ENCODE results near the gene ANKRD12. TPM values are rescaled to one million over a fixed set of nuclear protein-coding genes. Genes with fewer than 3 reads are reported as not detected.

Gene ANKRD12
- total RNA-seq, 1 experiment from 2014 or later = 23.5 TPM

DNA sequence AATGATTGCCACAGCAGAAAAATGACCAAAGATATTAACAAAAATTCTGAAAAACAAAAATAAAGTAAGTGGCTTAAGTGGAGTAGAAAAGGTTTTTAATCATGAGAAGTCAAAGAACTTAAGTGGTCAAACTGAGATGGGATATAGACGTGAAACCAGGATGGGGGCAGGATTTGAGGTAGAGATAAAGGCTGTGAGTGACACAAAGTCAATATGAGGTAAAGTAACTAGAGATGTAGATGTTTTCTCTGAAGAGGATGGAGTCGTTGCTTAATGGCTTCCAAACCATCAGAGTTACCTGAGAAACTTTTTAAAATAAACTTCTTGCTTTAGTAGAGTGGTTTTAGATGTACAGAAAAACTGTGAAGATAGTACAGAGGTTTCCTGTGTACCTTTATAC, 21.2 kb downstream of the ANKRD12 start:
- Histone ChIP-seq H3K27me3 (ENCODE audit: insufficient read depth, low read length) (no peaks in the 10 kb centered on the region), H3K27ac (ENCODE audit: low read depth, low read length) (no peak overlapping the region), H3K4me3 (replicated peaks in 1 of 2; ENCODE audit: low read depth in 1 of 2, low read length in 2 of 2) (no peak overlapping the region), H3K9me2 (ENCODE audit: insufficient read depth) (no peaks in the 10 kb centered on the region), H3K4me1 (ENCODE audit: control insufficient read depth in 1 of 2, insufficient read depth in 2 of 2, low read length in 2 of 2) (no peaks in the 10 kb centered on the region), H3K36me3 (ENCODE audit: control insufficient read depth in 1 of 2, insufficient read depth in 2 of 2, low read length in 2 of 2) (no peaks in the 10 kb centered on the region), H3K9ac (ENCODE audit: low read length) (no peak overlapping the region), H4K20me1 (ENCODE audit: insufficient read depth) (no peaks in the 10 kb centered on the region), H3K9me3 (ENCODE audit: control insufficient read depth in 1 of 2, insufficient read depth in 1 of 2, low read depth in 1 of 2, low read length in 2 of 2) (no peaks in the 10 kb centered on the region), H3K4me2 (ENCODE audit: low read length) (no peak overlapping the region), H3K79me2 (ENCODE audit: insufficient read depth, low read length) (peaks cover 39% of the 10 kb centered on the region; the same call in 1 of the 2 replicates), H2AFZ (ENCODE audit: low read depth, low read length, poor library complexity, severe bottlenecking) (no peak overlapping the region)
- BruUV-seq (replicated peaks) = no TSS peak
- DNase-seq (ENCODE audit: low read depth, low spot score) = no peak
- CTCF ChIA-PET = no interaction called here
- RAD21 ChIA-PET (ENCODE audit: low non-redundant PET in 1 of 2, low total read pairs in 2 of 2, uncharacterized antibody in 2 of 2, unreplicated experiment in 2 of 2) = no interaction called here
- intact Hi-C loops (cut with micrococcal nuclease) = no loop called here
- TF ChIP-seq POLR2AphosphoS5 (IDR thresholded peaks at IDR 0.05; ENCODE audit: low read depth, low read length) = no peak
- TF ChIP-seq CBX3 (IDR thresholded peaks at IDR 0.05; ENCODE audit: low read depth) = no peak
- TF ChIP-seq, protein P1, sequence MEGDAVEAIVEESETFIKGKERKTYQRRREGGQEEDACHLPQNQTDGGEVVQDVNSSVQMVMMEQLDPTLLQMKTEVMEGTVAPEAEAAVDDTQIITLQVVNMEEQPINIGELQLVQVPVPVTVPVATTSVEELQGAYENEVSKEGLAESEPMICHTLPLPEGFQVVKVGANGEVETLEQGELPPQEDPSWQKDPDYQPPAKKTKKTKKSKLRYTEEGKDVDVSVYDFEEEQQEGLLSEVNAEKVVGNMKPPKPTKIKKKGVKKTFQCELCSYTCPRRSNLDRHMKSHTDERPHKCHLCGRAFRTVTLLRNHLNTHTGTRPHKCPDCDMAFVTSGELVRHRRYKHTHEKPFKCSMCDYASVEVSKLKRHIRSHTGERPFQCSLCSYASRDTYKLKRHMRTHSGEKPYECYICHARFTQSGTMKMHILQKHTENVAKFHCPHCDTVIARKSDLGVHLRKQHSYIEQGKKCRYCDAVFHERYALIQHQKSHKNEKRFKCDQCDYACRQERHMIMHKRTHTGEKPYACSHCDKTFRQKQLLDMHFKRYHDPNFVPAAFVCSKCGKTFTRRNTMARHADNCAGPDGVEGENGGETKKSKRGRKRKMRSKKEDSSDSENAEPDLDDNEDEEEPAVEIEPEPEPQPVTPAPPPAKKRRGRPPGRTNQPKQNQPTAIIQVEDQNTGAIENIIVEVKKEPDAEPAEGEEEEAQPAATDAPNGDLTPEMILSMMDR (IDR thresholded peaks at IDR 0.05 in 2 of 3, conservative IDR thresholded peaks at IDR 0.05 in 1 of 3; ENCODE audit: borderline replicate concordance in 1 of 3, insufficient read depth in 1 of 3, low read depth in 2 of 3, low read length in 2 of 3) = no peak
- no peak for TF ChIP-seq POLR2A (IDR thresholded peaks at IDR 0.05; ENCODE audit: borderline replicate concordance, extremely low read depth, insufficient read depth, insufficient read length)
- no peak for TF ChIP-seq RAD21 (IDR thresholded peaks at IDR 0.05; ENCODE audit: low read depth)
- TF ChIP-seq TCF7L2 (IDR thresholded peaks at IDR 0.05; ENCODE audit: borderline replicate concordance, extremely low read depth, insufficient read depth, insufficient read length) = no peak
- no peak for TF ChIP-seq SP1 (IDR thresholded peaks at IDR 0.05; ENCODE audit: low read depth)
- no peak for TF ChIP-seq SRF (IDR thresholded peaks at IDR 0.05; ENCODE audit: low read depth)
- TF ChIP-seq ELF1 (IDR thresholded peaks at IDR 0.05; ENCODE audit: borderline replicate concordance, low read depth) = no peak
- TF ChIP-seq FOSL1 (IDR thresholded peaks at IDR 0.05; ENCODE audit: low read depth) = no peak
- TF ChIP-seq SIN3A (IDR thresholded peaks at IDR 0.05; ENCODE audit: low read depth) = no peak
- no peak for TF ChIP-seq CEBPB (IDR thresholded peaks at IDR 0.05; ENCODE audit: low read depth)
- TF ChIP-seq EZH2 (IDR thresholded peaks at IDR 0.05) = no peak
- TF ChIP-seq YY1 (IDR thresholded peaks at IDR 0.05; ENCODE audit: extremely low read depth, insufficient replicate concordance, low read depth, low read length) = no peak
- no peak for TF ChIP-seq ZNF274 (IDR thresholded peaks at IDR 0.05; ENCODE audit: low read depth, low read length)
- TF ChIP-seq, protein P2, sequence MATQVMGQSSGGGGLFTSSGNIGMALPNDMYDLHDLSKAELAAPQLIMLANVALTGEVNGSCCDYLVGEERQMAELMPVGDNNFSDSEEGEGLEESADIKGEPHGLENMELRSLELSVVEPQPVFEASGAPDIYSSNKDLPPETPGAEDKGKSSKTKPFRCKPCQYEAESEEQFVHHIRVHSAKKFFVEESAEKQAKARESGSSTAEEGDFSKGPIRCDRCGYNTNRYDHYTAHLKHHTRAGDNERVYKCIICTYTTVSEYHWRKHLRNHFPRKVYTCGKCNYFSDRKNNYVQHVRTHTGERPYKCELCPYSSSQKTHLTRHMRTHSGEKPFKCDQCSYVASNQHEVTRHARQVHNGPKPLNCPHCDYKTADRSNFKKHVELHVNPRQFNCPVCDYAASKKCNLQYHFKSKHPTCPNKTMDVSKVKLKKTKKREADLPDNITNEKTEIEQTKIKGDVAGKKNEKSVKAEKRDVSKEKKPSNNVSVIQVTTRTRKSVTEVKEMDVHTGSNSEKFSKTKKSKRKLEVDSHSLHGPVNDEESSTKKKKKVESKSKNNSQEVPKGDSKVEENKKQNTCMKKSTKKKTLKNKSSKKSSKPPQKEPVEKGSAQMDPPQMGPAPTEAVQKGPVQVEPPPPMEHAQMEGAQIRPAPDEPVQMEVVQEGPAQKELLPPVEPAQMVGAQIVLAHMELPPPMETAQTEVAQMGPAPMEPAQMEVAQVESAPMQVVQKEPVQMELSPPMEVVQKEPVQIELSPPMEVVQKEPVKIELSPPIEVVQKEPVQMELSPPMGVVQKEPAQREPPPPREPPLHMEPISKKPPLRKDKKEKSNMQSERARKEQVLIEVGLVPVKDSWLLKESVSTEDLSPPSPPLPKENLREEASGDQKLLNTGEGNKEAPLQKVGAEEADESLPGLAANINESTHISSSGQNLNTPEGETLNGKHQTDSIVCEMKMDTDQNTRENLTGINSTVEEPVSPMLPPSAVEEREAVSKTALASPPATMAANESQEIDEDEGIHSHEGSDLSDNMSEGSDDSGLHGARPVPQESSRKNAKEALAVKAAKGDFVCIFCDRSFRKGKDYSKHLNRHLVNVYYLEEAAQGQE (IDR thresholded peaks at IDR 0.05; ENCODE audit: low read depth) = no peak
- TF ChIP-seq, protein P3, sequence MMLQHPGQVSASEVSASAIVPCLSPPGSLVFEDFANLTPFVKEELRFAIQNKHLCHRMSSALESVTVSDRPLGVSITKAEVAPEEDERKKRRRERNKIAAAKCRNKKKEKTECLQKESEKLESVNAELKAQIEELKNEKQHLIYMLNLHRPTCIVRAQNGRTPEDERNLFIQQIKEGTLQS (IDR thresholded peaks at IDR 0.05) = no peak
- no peak for TF ChIP-seq ZFX (IDR thresholded peaks at IDR 0.05)
- POLR2A ChIA-PET = no interaction called here
- ATAC-seq = no peak
